ENCODE data around the gene VAV2. TPM values are rescaled to one million over a fixed set of nuclear protein-coding genes. Genes with fewer than 3 reads are reported as not detected.

The VAV2 gene
- total RNA-seq, 4 donors from 2014 or later: 15.0 to 25.7 (median 20.5) TPM

DNA sequence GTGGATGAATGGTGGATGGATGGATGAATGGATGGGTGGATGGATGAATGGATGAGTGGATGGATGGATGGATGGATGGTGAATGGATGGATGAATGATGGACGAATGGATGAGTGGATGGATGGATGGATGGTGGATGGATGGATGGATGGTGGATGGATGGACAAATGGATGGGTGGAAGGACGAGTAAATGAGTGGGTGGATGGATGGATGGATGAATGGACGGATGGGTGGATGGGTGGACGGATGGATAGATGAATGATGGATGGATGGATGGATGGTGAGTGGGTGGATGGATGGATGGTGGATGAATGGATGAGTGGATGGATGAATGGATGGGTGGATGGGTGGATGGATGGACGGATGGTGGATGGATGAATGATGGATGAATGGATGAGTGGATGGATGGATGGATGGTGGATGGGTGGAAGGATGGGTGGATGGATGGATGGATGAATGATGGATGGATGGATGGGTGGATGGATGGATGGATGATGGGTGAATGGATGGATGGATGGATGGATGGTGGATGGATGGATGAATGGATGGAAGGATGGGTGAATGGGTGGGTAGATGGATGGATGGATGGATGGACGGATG lies 58.6 kb downstream of the VAV2 start:
- Histone ChIP-seq H3K4me1 (peaks cover 45 to 59% of the 10 kb centered on the region in 2 donors), H3K36me3 (no peaks in the 10 kb centered on the region), H3K27ac (no peak overlapping the region), H3K4me3 (replicated peaks in 1 of 3) (no peak overlapping the region), H3K27me3 (no peaks in the 10 kb centered on the region), H3K9me3 (no peaks in the 10 kb centered on the region)
- DNase-seq: no peak
- 77 to 79% methylated on average over 6 of the region's 6 CpGs for WGBS, 2 donors
- intact Hi-C loops (cut with DNase I): loop anchor here (5.0 kb wide), 1 partner anchor 59 kb away; the partner anchor contains the start of gene VAV2
- TF ChIP-seq, protein P1, sequence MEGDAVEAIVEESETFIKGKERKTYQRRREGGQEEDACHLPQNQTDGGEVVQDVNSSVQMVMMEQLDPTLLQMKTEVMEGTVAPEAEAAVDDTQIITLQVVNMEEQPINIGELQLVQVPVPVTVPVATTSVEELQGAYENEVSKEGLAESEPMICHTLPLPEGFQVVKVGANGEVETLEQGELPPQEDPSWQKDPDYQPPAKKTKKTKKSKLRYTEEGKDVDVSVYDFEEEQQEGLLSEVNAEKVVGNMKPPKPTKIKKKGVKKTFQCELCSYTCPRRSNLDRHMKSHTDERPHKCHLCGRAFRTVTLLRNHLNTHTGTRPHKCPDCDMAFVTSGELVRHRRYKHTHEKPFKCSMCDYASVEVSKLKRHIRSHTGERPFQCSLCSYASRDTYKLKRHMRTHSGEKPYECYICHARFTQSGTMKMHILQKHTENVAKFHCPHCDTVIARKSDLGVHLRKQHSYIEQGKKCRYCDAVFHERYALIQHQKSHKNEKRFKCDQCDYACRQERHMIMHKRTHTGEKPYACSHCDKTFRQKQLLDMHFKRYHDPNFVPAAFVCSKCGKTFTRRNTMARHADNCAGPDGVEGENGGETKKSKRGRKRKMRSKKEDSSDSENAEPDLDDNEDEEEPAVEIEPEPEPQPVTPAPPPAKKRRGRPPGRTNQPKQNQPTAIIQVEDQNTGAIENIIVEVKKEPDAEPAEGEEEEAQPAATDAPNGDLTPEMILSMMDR (IDR thresholded peaks at IDR 0.05): no peak

DNA sequence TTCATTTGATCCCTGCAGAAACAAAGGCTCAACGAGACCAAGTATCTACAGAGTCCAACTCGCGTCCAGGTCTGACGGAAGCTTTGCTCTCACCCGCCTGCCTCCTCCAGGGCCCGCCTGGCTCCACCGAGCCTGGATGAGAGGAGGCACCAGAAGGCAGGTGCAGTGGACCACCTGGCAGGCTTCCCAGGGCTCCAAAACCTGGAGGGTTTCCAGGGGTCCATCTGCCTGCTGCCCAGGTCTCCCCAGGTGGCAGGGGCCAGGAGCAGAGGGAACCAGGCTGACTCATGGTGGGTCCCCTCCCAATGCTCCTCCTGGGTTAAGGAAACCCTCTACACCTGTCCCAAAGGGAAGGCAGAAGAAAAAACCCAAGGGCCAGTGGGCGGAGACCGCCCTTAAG lies 59.5 kb downstream of the VAV2 start:
- peaks cover 45 to 58% of the 10 kb centered on the region in 2 donors for H3K4me1 ChIP-seq
- intact Hi-C loops (cut with DNase I): loop anchor here (5.0 kb wide), 1 partner anchor 60 kb away; the partner anchor contains the start of gene VAV2
- WGBS, 2 donors: 69 to 71% methylated on average over 7 to 8 of the region's 9 CpGs
- no peaks in the 10 kb centered on the region for H3K27me3 ChIP-seq
- peak overlapping the region; percentile 68 to 82 (median 78) for H3K27ac ChIP-seq
- TF ChIP-seq POLR2A (IDR thresholded peaks at IDR 0.05): no peak
- TF ChIP-seq, protein P1 (IDR thresholded peaks at IDR 0.05): no peak
- no peak for DNase-seq
- H3K36me3 ChIP-seq: no peaks in the 10 kb centered on the region
- H3K4me3 ChIP-seq (replicated peaks in 1 of 3): no peak overlapping the region
- no peaks in the 10 kb centered on the region for H3K9me3 ChIP-seq

DNA sequence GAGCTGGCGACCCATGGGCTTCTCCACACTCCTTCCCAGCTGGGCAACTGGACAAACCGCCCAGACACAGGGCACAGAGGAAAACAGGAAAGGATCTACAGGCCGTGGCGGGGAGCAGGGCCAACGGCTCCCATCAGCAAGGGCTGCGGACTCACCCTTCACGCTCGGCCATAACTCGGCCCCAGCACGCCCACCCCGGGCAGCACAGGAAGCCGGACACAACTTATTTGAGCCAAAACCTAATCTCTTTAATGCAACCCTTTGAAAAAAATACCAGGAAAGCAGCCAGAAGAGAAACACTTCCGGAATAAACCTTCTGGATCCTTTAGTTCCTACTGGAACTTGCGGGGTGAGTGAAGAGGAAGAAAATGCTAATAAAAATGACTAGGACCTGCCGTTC lies 59.9 kb downstream of the VAV2 start:
- no peaks in the 10 kb centered on the region for H3K9me3 ChIP-seq
- no peaks in the 10 kb centered on the region for H3K36me3 ChIP-seq
- intact Hi-C loops (cut with DNase I): loop anchor here (5.0 kb wide), 1 partner anchor 60 kb away; the partner anchor contains the start of gene VAV2
- WGBS, 2 donors: 43 to 61% methylated on average over 15 of the region's 15 CpGs
- DNase-seq: peak in 1 of 2 donors; percentile 40
- H3K4me3 ChIP-seq (replicated peaks in 1 of 3): no peak overlapping the region
- H3K27ac ChIP-seq: peak overlapping the region; percentile 68 to 82 (median 78)
- H3K4me1 ChIP-seq: peaks cover 45 to 58% of the 10 kb centered on the region in 2 donors
- no peaks in the 10 kb centered on the region for H3K27me3 ChIP-seq
- TF ChIP-seq, protein P1 (IDR thresholded peaks at IDR 0.05): no peak
- no peak for TF ChIP-seq POLR2A (IDR thresholded peaks at IDR 0.05)

DNA sequence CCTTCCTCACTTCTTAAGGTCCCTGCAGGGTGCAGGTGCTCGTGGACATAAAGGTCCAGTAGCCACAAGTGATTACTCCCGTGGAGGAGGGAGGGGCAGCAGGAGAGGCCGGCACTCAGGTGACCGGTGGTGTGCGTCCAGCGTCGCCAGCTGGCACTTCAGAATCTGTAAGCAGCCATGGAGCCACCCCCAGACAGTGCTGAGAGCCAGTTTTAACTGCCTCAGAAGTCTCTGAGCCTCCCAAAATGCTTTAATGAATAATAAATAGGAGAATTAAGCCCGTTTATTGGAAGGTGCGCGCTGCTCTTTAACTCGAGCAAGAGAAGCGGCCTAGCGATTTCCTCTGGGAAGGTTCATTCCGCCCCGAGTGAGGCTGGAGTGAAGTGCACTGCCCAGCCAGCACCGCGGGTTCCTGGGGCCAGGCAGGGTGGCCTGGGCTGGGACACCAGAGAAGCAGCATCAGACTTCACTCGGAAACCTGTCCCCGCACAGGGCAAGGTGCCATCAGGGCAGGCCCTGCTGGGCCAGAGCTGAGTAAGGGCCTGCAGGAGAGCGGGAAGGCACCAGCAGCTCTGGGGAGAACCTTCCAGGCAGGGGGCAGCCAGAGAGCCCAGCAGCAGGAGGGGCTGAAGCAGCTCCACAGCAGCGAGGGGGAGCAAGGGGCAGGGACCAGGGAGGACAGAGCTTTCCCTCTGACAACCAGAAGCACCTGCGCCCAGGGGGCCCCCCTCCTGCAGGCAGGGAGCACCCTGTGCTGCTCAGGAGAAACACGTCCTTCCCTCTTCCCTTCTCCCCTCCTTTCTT lies 61.2 kb downstream of the VAV2 start:
- TF ChIP-seq POLR2A (IDR thresholded peaks at IDR 0.05): peak in 1 of 2 donors; percentile 38
- TF ChIP-seq, protein P1 (IDR thresholded peaks at IDR 0.05): no peak
- no peaks in the 10 kb centered on the region for H3K9me3 ChIP-seq
- intact Hi-C loops (cut with DNase I): loop anchor here (5.0 kb wide), 1 partner anchor 61 kb away; the partner anchor contains the start of gene VAV2
- H3K36me3 ChIP-seq: no peaks in the 10 kb centered on the region
- no peaks in the 10 kb centered on the region for H3K27me3 ChIP-seq
- peak; percentile 94 for DNase-seq
- H3K4me1 ChIP-seq: peaks cover 41 to 53% of the 10 kb centered on the region in 2 donors
- peak overlapping the region; percentile 68 to 82 (median 78) for H3K27ac ChIP-seq
- WGBS, 2 donors: 32 to 42% methylated on average over 21 to 23 of the region's 23 CpGs
- no peak overlapping the region for H3K4me3 ChIP-seq (replicated peaks in 1 of 3)
